Measurements from ENCODE around the gene FAM50A. TPM values are rescaled to one million over a fixed set of nuclear protein-coding genes. Genes with fewer than 3 reads are reported as not detected.
"Not testable (repeated sequence)": the region's sequence is repeated elsewhere in the genome, so short reads cannot be mapped to it uniquely, and the experiment has no call there.

Gene FAM50A, protein sequence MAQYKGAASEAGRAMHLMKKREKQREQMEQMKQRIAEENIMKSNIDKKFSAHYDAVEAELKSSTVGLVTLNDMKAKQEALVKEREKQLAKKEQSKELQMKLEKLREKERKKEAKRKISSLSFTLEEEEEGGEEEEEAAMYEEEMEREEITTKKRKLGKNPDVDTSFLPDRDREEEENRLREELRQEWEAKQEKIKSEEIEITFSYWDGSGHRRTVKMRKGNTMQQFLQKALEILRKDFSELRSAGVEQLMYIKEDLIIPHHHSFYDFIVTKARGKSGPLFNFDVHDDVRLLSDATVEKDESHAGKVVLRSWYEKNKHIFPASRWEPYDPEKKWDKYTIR
- 52.5 and 54.7 TPM in 2 replicates for total RNA-seq (2014; rRNA removed; shearing (Covaris generic))
- 122 and 125 TPM in 2 replicates for polyA plus RNA-seq (2016; fragmentation: Nextera tagmentation; extraction: Ambion mirVana)

- peak within 1 kb of the TSS; percentile 87 for H3K9ac ChIP-seq
- DNase-seq = peak; percentile 87
- peak within 1 kb of the TSS; percentile 90 for H3K27ac ChIP-seq
- H3K4me2 ChIP-seq (ENCODE audit: unreplicated experiment) = peak within 1 kb of the TSS; percentile 76
- H3F3A ChIP-seq (ENCODE audit: insufficient read depth) = no peaks in the 10 kb centered on the region; the same call in 1 of the 2 replicates
- H3K9me3 ChIP-seq (ENCODE audit: low read depth) = no peaks in the 10 kb centered on the region
- peaks cover 5% of the 10 kb centered on the region; the same call in 1 of the 2 replicates for H3K4me1 ChIP-seq (ENCODE audit: insufficient read depth)
- peak within 1 kb of the TSS; percentile 72 for H3K4me3 ChIP-seq
- H2AFZ ChIP-seq = no peak within 1 kb of the TSS
- WGBS, 2 experiments (ENCODE audit: low coverage in 1 of 2, low lambda C conversion rate in 2 of 2, missing lambda C conversion rate in 2 of 2) = 0% methylated on average over 4 to 16 of the region's 94 CpGs
- TF ChIP-seq EZH2 (IDR thresholded peaks at IDR 0.05; ENCODE audit: insufficient read depth, poor library complexity, severe bottlenecking) (no peak), EZH2phosphoT487 (IDR thresholded peaks at IDR 0.05; ENCODE audit: insufficient read depth, low read depth) (no peak)
- no peaks in the 10 kb centered on the region for H3K36me3 ChIP-seq (ENCODE audit: low read depth)
- in situ Hi-C loops (cut with MboI) = no loop called here
- H4K20me1 ChIP-seq (ENCODE audit: insufficient read depth) = no peaks in the 10 kb centered on the region
- no peaks in the 10 kb centered on the region for H3K27me3 ChIP-seq (replicated peaks; ENCODE audit: insufficient read depth)
- peaks cover 67% of the 10 kb centered on the region for H3K79me2 ChIP-seq (ENCODE audit: insufficient read depth)
- H3K9me2 ChIP-seq (ENCODE audit: insufficient read depth) = no peaks in the 10 kb centered on the region
Observed at GRCh38 chrX:154443992-154444754, at the start of gene FAM50A. Gene FAM50A, plus strand, starts transcription at chrX:154444141. Its CDS starts 95 bp downstream, at chrX:154444236.

DNA sequence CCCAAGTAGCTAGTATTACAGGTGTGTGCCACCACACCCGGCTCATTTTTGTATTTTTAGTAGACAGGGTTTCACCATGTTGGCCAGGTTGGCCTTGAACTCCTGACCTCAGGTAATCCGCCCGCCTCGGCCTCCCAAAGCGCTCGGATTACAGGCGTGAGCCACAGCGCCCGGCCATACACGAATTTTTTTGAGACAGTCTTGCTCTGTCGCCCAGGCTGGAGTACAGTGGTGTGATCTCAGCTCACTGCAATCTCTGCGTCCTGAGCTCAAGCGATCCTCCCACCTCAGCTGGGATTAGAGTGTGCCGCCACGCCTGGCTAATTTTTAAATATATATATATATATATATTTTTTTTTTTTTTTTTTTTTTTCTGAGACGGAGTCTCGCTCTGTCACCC, 47.6 kb upstream of the FAM50A start:
- Histone ChIP-seq H3K36me3 (ENCODE audit: low read depth) (peaks cover 24% of the 10 kb centered on the region), H3K79me2 (ENCODE audit: insufficient read depth) (peaks cover 28% of the 10 kb centered on the region), H3F3A (ENCODE audit: insufficient read depth) (peaks cover 31% of the 10 kb centered on the region), H3K4me2 (ENCODE audit: unreplicated experiment) (peak overlapping the region; percentile 84), H3K9ac (peak overlapping the region; percentile 100; the same call in 1 of the 2 replicates), H3K27ac (peak overlapping the region; percentile 100)
- H3K4me3 ChIP-seq; DNase-seq; H2AFZ ChIP-seq; H4K20me1 ChIP-seq (ENCODE audit: insufficient read depth); in situ Hi-C loops (cut with MboI); H3K4me1 ChIP-seq (ENCODE audit: insufficient read depth); H3K9me2 ChIP-seq (ENCODE audit: insufficient read depth); H3K9me3 ChIP-seq (ENCODE audit: low read depth); H3K27me3 ChIP-seq (replicated peaks; ENCODE audit: insufficient read depth): not testable (repeated sequence)
- 93 to 94% methylated on average over 15 to 17 of the region's 17 CpGs for WGBS, 2 experiments (ENCODE audit: low coverage in 1 of 2, low lambda C conversion rate in 2 of 2, missing lambda C conversion rate in 2 of 2)

DNA sequence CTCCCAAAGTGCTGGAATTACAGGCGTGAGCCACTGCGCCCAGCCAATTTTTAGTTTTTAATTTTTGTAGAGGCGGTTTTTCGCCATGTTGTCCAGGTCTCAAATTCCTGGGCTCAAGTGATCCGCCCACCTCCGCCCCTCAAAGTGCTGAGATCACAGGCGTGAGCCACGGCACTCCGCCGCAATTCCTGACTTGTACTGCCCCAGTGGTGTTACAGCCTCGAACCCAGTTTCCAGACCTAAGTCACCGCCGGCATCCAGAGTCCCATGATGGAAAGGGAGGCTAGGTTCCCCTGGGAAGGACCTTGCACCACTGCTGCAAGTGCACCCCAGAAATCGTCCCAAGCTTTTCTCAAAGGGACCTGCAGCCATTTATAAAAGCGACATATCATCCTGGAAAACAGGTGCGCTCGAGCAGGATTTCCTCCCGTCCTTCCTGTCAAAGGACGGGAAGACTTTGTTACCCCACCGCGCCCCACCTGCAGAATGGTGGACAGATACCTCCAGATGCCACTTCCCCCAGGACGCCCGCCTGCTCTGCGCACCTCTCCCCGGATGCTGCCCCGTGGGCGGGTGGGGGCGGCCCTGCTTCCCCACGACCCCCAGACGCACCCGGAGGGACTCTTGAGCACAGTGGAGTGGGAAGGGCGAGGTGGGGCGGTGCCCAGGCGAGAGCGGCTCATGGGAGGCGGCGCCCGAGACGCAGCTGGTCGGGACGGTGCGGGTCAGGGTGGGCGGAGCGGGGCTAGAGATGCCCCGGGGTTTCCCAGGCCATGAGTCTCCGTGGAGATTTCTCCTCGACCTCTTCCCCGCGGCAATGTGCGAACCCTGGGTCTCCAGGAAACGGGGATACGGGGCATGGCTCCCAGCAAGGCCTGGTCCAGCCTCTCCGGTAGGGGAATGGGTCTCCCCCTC, 46.7 kb upstream of the FAM50A start:
- peak; percentile 81 for DNase-seq
- Histone ChIP-seq H4K20me1 (ENCODE audit: insufficient read depth) (no peaks in the 10 kb centered on the region), H3K9ac (peak overlapping the region; percentile 100), H3K36me3 (ENCODE audit: low read depth) (peaks cover 24% of the 10 kb centered on the region), H3F3A (ENCODE audit: insufficient read depth) (peaks cover 39% of the 10 kb centered on the region), H3K79me2 (ENCODE audit: insufficient read depth) (peaks cover 28% of the 10 kb centered on the region), H3K4me1 (ENCODE audit: insufficient read depth) (no peaks in the 10 kb centered on the region; the same call in 1 of the 2 replicates), H3K4me3 (peak overlapping the region; percentile 85), H3K9me2 (ENCODE audit: insufficient read depth) (no peaks in the 10 kb centered on the region), H3K9me3 (ENCODE audit: low read depth) (no peaks in the 10 kb centered on the region), H3K4me2 (ENCODE audit: unreplicated experiment) (peak overlapping the region; percentile 84), H3K27ac (peak overlapping the region; percentile 100), H3K27me3 (replicated peaks; ENCODE audit: insufficient read depth) (no peaks in the 10 kb centered on the region), H2AFZ (peak overlapping the region; percentile 51)
- in situ Hi-C loops (cut with MboI) = no loop called here
- WGBS, 2 experiments (ENCODE audit: low coverage in 1 of 2, low lambda C conversion rate in 2 of 2, missing lambda C conversion rate in 2 of 2) = 1 to 2% methylated on average over 22 to 31 of the region's 53 CpGs
- TF ChIP-seq EZH2phosphoT487 (IDR thresholded peaks at IDR 0.05; ENCODE audit: insufficient read depth, low read depth) (no peak), EZH2 (IDR thresholded peaks at IDR 0.05; ENCODE audit: insufficient read depth, poor library complexity, severe bottlenecking) (no peak)
